HG02763 (cell line): ENCODE measurements around the gene SOX8.
"Not testable (repeated sequence)": the region's sequence is repeated elsewhere in the genome, so short reads cannot be mapped to it uniquely, and the experiment has no call there.

Experiments used
- ATAC-seq: cut with Tn5 transposase; IDR thresholded peaks from one replicate; pipeline ENCODE4 v1.9.1; 2021; ENCODE audit warnings: mild to moderate bottlenecking, moderate library complexity; ENCODE audit not compliant: unreplicated experiment

The SOX8 gene

DNA sequence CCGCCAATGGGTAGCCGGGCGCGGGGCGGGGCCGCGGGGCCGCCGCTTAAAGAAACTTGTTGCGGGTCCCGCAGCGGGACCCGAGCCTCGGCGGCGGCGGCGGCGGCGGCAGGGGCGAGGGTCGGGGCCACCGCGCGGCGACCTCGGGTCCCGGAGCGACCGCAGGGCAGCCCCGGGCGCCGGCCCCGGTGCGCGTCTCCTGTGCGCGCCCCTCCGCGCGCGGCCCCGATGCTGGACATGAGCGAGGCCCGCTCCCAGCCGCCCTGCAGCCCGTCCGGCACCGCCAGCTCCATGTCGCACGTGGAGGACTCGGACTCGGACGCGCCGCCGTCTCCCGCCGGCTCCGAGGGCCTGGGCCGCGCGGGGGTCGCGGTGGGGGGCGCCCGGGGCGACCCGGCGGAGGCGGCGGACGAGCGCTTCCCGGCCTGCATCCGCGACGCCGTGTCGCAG lies at the start of gene SOX8:
SOX8 (plus strand) TSS at position 76 of the 450 bp plus-strand sequence; CDS start at position 229, 153 bp downstream.
- no peak for ATAC-seq

DNA sequence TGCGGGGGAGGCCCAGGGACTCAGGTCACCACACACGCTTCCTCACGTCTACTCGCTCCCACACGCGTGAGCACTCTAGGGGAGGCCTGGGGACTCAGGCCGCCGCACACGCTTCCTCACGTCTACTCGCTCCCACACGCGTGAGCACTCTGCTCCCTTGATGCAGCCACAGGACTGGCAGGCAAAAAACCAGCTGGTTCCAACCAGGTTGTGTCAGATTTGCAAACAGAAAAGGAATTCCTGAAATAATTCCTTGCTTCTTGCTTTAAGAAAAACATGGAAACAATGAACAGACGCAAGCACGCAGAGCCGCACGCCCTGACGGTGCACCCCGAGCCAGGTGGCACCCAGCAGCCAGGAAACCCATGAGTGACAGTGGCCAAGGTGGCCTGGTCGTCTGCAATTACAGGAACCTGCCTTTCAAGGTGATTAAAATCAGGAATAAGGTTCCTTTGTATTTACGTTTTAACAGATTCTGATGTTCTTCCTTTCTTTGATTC lies 48.7 kb upstream of the SOX8 start:
- no peak for ATAC-seq

DNA sequence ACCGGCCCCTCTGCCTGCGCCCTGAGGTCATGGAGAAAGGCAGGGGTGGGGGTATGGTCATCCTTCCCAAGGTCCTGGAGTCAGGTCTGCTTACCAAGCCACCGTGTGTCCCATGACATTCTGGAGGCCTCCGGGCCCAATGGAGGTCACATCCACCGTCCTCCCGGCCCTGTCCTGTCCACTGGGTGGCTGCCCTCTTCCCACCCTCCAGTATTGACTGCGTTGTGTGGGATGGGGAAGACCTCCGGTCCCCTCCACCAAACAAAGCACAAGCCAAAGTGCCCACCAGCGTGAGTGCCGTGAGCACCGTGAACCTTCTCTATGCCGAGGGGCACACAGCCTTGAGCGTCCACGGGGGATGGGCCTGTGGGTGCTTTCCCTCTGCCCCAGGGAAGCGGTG lies 48.0 kb upstream of the SOX8 start:
- no peak for ATAC-seq

DNA sequence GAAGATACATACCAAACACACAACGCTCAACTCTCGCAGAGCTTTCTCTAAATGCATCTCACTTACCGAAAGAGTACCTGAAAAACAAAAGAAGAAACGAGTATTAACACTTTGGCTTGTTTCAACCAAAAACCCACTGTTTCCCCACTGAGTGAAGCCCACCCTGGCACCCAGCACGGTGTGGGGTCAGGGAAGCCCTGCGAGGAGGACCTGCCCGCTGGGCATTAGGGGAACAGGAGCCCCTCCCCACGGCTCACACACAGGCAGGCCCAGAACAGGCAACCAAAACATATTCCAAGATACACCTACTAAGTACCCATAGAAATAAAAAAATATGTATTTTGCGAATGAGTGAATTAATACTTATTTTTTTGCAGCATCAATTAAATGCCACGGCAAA lies 47.4 kb upstream of the SOX8 start:
- ATAC-seq: no peak

DNA sequence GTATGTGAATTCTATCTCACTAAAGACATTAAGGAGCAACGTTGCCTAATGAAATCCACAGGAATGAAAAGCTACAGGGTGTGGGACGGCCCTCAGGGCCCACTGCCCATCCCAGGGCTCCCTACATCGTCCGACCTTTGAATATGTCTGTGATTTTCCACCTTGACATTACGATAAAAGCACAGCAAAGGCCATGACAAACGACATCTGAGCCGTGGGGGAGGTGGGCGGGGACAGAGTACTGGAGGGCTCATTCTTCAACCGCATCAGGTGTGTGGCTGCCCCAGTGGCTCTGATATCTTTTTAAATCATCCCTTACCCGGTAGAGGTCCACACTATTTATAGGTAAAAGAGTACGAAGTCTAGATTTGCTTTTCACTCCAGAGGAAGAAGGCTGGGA lies 45.9 kb upstream of the SOX8 start:
- ATAC-seq: no peak

DNA sequence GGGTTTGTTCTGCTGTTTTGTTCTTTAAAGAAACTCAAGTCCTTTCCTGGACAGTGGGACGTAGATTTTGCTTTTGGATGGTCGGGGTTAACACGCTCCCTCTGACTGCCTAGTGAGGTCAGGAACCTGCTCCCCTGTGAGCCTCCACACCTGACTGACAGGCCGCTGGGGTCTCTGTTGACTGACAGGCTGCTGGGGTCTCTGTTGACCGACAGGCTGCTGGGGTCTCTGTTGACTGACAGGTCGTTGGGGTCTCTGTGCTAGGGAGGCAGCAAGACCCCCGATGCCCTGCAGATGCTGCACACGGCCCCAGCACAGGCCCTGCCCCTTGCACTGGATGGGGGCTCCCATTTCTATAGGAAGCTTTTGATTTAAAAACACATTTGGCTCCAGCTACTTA lies 44.3 kb upstream of the SOX8 start:
- ATAC-seq: no peak

DNA sequence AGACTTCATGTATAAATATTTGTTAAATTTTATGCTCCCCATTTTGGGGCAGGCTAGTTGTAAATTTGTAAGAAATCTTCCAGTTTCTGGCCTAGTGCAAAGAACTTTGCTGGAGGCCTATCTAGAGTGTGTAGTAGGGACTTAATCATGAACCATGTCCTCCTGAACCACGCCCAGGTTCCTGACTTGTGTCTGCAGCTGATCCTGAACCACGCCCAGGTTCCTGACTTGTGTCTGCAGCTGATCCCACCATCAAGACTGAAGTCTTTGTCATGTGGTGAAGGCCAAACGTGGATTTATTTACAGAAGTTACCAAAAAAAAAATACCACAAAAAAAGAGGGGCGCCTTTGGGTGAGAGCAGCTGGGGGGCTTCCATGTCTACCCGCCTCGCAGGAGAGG lies 43.8 kb upstream of the SOX8 start:
- no peak for ATAC-seq

DNA sequence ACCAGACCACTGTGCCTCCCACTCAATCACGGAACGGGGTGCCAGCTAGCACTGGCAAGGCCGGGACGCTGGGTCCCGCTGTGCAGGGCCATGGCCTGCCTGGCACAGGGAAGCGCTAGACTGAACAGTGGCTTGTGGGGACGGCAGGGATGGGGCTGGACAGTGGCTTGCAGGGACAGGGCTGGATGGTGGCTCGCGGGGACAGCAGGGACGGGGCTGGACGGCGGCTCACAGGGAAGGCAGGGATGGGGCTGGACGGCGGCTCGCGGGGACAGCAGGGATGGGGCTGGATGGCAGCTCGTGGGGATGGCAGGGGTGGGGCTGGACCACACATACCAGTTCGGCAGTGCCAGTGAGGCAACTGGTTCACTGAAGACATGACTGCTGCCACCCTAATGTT lies 43.4 kb upstream of the SOX8 start:
- ATAC-seq: no peak

DNA sequence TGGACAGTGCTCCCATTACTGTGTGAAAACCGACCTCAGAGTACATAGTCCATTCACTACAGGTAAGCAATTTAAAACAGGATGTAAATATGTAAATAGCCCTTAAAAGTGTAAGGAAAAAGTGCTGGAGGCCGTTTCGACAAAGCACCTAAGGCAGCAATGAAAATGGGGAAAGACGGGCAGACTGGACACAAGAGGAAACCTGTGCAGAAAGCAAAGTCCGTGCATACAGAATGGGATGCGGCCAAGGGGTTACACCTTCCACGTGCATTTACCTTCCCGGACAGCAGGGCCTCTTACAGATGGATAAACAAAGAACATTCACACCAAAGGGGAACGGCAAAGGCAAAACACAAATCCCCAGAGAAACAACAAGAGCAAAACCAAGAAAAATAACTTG lies 42.8 kb upstream of the SOX8 start:
- ATAC-seq: no peak

DNA sequence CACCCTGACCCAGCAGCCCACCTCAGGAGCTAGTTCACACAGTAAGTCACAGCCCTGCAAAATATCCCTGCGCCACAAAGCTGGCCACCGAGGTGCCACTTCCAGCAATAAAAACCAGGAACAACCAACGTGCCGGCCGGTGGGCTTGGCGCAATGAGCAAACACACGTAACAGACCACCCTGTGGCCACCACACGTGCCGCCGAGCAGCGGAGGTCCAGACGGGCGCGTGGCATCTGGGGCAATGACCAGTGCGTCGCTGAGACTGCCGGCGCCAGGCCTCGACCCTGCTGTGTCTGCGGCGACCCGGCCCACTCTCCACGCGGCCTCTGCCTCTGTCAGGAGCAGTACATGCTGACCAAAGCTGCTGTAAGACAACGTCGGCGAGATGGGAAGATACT lies 42.3 kb upstream of the SOX8 start:
- no peak for ATAC-seq

DNA sequence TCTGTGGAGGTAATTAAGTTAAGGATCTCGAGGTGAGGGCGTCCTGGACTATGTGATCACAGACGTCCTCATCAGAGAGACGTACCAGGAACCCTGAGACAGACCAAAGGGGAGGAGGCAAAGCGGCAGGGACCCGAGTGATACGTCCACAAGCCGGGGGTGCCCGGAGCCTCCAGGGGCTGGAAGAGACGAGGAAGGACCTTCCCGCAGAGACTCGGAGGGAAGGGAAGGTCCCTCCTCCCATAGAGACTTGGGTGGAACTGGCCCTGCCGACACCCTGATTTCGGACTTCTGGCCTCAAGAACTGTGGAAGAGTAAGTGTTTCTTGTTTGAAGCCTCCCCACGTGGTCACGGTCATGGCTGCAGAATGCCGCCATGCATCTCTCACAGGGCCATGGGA lies 41.6 kb upstream of the SOX8 start:
- ATAC-seq: no peak

DNA sequence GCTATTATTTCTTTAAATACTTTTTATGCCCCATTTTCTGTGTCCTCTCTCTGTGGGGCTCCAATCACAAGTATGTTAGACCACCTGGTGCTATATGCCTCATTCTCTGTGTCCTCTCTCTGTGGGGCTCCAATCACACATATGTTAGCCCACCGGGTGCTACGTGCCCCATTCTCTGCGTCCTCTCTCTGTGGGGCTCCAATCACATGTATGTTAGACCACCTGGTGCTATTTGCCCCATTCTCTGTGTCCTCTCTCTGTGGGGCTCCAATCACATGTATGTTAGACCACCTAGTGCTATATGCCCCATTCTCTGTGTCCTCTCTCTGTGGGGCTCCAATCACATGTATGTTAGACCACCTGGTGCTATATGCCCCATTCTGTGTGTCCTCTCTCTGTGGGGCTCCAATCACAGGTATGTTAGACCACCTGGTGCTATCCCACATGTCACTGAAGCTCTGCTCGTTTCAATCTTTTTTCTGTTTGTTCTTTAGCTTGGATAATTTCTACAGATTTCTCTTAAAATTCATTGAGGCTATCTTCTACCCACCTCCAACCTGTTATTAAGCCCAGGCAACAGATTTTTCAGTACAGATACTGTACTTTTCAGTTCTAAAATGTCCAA lies 39.0 kb upstream of the SOX8 start:
- no peak for ATAC-seq

DNA sequence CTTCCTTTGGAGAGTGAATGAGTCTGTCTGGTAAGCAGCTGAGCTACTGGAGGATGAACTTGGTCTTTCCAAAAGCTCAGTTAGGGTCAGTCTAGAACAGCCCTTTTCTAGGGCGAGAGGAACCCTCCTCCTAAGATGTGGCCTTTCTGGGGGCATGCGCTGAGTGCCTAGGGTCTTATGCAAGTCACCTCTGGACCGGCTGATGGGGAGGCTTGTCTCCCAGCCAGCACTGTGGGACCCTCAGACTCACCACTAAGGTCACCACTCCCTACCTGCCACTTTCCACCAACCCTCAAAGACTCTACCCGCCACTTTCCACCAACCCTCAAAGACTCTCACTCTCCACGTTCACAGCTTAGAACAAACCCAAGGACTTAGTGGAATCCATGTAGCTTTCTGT lies 37.6 kb upstream of the SOX8 start:
- ATAC-seq: no peak

DNA sequence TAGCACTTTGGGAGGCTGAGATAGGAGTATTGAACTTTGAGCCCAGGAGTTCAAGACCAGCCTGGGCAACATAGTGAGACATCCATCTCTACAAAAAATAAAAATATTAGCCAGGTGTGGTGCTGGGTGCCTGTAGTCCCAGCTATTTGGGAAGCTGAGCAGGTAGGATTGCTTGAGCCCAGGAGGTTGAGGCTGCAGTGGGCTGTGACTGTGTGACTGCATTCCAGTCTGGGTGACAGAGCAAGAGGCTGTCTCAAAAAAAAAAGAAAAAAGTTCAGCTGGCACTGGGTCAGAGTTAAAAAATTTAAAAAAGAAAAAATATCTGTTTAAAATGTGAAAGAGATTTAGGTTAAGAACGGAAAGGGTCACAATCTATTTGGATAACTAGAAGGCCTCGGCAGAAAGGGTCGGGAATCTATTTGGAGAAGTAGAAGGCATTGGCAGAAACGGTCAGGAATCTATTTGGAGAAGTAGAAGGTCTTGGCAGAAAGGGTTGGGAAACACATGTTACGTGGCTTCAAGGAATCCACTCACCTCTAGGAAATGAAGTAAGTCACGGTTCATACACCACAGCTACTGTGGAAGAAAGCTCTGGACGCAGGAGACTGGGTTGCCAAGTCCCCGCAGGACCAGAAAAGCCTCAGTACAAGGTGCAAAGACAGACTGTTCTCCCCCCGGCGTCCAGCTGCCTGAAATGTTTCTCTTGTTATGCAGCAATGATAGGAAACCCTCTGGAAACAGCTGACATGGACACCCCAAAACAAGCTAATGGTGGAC lies 36.1 kb upstream of the SOX8 start:
- ATAC-seq: no peak

DNA sequence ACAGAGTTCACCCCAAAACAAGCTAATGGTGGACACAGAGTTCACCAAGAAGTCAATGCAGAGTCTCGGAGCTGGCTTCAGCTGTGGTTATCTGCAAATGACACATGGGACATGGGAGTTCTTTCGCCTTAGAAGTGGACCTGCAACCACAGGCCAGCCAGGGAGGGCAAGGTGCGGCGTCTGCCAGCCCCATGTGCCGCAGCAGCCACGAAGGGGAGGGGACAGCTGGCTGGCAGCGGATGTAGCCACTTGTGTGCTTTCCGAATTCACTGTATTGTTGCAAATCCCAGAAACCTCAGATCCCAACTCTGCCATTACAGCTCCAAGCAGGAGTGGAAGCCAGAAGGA lies 35.5 kb upstream of the SOX8 start:
- no peak for ATAC-seq

DNA sequence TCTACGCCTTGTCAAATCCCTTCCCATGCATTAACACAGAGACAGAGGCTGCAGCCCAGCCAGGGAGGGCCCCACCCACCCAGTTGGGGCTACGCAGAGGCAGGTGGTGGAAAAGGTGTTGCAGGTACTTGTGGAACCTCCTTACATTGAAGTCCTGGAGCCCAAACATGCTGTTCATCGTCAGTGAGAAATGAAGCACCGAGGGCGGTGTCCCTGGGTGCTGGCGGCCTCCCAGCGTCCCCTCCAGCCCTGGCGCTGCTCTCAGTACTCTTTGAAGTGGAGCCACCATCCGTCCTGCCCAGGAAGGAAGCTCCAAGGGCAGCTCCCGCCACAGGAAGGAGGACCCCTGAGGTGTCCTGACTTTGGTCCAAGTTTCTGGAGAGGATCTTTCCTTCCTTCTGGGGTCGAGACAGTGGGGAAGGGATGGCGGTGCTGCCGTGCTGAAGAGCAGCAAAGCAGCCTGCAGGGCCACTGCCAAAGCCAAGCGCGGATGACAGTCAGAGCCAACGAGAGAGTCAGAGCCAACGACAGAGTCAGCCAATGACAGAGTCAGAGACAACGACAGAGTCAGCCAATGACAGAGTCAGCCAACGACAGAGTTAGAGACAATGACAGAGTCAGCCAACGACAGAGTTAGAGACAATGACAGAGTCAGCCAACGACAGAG lies 34.2 kb upstream of the SOX8 start:
- ATAC-seq: no peak

DNA sequence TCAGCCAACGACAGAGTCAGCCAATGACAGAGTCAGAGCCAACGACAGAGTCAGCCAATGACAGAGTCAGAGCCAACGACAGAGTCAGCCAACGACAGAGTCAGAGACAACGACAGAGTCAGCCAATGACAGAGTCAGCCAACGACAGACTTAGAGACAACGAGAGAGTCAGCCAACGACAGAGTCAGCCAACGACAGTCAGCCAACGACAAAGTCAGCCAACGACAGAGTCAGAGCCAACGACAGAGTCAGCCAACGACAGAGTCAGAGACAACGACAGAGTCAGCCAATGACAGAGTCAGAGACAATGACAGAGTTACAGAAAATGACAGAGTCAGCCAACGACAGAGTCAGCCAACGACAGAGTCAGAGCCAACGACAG lies 33.7 kb upstream of the SOX8 start:
- not testable (repeated sequence) for ATAC-seq

DNA sequence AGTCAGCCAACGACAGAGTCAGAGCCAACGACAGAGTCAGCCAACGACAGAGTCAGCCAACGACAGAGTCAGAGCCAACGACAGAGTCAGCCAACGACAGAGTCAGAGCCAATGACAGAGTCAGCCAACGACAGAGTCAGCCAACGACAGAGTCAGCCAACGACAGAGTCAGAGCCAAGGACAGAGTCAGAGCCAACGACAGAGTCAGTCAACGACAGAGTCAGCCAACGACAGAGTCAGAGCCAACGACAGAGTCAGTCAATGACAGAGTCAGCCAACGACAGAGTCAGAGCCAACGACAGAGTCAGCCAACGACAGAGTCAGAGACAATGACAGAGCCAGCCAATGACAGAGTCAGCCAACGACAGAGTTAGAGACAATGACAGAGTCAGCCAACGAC lies 32.8 kb upstream of the SOX8 start:
- ATAC-seq: not testable (repeated sequence)

DNA sequence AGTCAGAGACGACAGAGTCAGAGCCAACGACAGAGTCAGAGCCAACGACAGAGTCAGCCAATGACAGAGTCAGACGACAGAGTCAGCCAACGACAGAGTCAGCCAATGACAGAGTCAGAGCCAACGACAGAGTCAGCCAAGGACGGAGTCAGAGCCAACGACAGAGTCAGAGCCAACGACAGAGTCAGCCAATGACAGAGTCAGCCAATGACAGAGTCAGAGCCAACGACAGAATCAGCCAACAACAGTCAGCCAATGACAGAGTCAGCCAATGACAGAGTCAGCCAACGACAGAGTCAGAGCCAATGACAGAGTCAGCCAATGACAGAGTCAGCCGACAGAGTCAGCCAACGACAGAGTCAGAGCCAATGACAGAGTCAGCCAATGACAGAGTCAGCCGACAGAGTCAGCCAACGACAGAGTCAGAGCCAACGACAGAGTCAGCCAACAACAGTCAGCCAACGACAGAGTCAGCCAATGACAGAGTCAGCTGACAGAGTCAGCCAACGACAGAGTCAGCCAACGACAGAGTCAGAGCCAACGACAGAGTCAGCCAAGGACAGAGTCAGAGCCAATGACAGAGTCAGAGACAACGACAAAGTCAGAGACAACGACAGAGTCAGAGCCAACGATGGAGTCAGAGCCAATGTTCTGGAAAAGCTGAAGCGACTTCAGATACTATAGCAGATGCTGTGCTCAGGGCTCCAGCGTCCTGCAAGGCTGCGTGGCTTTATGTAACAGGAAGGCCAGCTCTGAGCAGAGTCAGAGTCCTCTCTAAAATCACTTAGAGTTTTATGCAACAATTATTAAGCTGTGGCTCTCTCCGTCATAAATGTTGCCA lies 30.6 kb upstream of the SOX8 start:
- not testable (repeated sequence) for ATAC-seq

DNA sequence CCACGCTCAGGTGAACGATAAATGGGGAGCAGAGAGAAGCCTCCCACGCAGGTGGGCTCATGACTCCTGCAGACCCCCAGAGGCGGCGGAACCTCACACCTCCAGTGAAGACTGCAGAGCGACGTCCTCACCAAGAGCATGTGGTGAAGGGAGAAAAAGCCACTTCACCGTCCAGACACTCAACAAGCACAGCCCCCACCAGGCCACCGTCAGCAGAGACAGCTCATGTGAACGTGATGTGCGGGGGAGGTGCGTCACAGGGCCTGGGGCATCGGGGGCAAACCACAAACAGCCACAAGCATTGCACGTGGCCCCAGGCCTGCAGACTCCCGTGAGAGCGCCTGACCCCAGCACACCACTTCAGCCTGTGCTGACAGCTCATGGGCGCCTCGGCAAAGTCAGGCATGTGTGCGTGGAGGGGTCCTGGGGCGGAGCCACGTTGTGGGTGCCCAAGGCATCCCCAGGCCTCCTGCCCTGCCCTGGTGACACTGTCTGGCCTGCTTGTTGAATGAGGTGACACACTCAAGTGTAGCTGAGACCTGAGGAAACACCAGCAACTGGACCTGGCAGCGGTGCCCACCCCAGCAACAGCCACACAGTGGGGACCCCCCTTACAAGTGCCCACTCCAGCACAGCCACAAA lies 29.8 kb upstream of the SOX8 start:
- no peak for ATAC-seq

DNA sequence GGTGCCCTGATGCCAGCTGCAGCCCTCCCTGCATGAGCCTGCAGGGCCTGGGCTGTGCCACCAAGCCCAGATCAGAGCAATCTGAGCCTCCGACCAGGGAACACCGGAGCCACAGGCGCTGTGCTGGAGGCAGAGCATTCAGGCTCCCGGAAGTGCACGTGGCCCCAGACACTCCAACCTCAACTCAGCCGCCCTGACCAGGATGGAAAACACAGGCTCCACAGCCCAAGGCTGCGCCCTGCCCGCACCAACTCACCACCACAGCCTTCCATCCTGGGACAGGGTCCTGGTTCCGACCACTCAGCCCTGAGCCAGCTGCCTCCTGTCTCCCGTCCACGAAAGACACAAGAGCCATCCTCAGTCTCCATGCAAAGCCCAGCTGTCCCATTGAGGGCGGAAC lies 29.2 kb upstream of the SOX8 start:
- no peak for ATAC-seq
